CD4-positive, alpha-beta T cell treated with Interleukin-6 for 4 hours (primary cell): ENCODE results near the gene CHI3L1.
"Not testable (repeated sequence)": the region's sequence is repeated elsewhere in the genome, so short reads cannot be mapped to it uniquely, and the experiment has no call there.

Source experiments
- DNase-seq: peaks from one replicate; pipeline ENCODE4 v3.0.0-alpha.2; 2020; ENCODE audit warnings: mixed read lengths

The CHI3L1 gene

DNA sequence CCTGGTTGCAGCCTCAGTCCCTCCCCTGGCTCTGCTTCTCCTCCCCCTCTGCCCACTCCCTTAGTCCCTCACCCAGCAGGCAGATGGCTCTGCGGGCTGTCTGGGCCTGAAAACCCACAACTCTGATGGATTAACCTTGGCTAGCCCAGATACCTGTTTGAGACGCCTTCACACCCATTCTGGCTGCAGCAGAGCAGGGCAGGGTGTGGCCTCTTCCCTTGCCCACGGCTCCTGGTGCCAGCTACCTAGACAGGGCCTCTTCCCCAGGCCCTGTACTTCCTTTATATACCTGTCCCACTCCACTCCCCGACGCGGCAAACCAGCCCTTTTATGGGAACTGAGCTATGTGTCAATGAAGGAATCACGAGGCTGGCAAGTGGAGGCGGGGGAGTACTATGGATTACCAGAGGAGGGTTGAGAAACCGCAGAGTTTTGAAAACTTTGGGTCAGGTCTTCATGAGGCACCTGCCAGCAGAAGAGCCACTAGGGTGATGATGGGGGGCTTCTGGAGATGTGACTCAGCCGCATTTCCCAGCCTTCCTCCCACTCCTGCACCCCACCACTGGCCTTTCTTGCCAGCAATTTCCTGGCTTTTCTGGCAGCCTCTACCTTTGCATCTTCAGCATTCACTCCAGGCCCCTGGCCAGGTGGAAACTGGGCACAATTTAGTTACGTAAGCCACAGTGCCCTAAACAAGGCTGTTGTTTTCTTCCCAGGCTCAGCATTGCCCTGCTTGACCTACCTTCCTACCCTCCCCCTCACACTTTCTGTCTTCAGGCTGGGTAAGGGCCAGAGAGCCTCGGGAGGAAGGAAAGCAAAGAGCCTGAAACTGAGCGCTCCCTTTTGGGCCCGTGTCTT is at the start of gene CHI3L1:
CHI3L1 (minus strand) TSS at position 259 of the 858 bp plus-strand sequence; CDS start at position 178, 81 bp downstream.
- no peak for DNase-seq

DNA sequence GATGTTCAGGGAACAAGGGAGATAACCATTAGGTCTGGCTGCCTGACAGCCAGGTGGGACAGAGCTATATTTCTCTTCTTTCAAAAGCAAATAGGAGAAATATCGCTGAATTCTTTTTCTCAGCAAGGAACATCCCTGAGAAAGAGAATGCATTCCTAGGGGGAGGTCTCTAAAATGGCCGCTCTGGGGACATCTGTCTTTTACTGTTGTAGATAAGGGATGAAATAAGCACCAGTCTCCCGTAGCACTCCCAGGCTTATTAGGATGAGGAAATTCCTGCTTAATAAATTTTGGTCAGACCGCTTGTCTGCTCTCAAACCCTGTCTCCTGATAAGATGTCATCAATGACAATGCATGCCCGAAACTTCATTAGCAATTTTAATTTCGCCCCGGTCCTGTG is 48.4 kb upstream of the CHI3L1 start:
- DNase-seq: not testable (repeated sequence)

DNA sequence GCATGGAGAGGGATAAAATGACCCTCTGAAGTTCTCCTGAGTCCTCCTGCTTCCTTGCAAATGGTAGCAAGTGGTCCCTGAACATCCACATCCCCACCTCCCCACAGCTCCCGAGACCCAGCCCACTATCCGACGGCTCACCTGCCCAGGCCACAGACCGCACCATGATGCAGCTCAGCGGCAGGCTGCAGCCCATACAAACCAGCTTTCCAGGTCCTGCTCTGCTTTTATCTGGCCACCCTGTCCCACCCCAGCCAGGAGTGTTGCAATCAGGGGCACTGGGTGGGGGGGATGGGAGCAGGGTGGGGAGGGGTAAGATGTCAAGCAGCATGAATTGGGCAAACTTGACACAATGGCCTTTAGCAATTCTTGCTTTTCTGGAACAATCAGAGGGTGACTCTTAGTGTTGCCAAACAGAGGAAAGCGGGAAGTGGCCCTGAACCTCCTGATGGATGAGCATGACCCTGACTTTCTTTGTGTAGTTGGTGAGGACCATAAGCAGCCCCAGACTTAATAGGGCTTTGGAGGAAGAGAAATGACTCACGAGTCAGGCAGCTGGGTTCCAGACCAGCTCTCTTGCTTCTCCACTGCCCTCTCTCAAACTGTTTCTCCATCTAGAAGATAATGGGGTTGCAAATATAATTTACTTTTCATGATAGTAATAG is 43.1 kb upstream of the CHI3L1 start, which contains the start of gene CHIT1:
CHIT1 (minus strand) TSS at position 203 of the 665 bp plus-strand sequence; CDS start at position 166, 37 bp downstream.
- no peak for DNase-seq

DNA sequence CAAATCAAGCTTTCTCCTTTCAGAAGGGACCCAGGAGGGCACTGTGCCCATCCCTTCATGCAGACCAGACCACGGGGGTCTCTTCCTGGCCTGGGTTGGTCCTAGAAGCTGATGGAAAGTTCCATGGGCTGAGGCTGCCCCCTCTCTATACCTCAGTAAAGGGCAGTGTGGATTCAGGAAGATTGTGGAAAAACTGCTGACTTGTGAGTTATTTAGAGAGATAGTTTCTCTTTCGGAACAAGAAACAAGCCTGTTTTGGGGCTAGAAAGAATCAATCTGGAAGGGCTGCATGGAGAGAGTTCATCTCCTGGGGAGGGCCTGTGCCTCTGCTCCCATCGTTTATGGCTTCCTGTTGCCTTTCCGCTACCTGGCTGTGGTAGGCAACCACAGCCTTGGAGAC is 42.2 kb upstream of the CHI3L1 start:
- no peak for DNase-seq

DNA sequence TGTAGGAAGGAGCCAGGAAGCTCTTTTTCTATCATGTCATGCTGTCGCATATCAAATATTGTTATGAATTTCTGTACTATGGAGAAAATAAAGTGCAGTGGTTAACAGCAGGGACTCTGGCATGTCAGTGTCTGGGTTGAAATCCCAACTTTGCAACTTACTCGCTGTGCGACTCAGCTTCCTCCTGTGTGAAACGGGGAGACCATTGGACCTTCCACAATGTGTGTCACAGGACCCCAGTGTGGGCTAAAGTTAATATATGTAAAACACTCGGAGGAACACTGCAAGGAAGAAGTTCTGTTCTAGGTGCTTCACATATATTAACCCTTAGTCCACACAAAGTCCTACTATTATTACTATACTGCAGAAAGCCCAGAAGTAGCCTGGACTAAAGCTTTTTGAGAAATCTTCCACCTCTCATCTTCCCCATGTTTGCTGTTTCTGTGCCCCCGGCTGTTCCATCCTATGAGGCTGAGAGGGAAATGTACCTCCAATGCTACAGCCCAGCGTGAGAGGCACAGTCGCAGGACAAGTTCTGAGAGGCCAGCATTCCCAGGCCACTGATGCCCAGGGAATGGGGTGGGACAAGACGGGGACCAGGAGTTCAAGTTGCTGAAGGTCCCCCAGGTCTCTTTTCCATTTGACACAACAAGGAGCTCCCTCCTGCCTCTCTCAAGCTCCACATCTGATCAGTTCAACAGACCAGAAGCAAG is 41.0 kb upstream of the CHI3L1 start:
- no peak for DNase-seq

DNA sequence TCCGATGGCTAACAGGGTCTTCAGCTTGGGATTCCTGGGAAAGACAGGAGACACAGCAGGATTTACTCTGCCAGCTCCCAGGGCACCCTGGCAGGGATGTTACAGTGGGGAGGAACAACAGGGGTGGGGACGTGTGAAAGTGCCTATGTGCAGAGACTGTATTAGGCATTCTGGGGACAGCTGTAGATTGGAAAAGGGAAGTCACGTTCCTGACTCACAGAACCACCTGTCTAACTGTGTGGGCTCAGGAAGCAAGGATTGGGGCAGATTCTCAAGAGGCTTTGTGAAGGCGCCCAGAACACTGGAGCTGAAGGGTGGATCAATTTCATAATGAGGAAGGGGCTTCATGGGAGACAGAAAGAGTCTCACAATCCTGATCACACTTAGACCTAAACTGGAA is 38.6 kb upstream of the CHI3L1 start:
- no peak for DNase-seq

DNA sequence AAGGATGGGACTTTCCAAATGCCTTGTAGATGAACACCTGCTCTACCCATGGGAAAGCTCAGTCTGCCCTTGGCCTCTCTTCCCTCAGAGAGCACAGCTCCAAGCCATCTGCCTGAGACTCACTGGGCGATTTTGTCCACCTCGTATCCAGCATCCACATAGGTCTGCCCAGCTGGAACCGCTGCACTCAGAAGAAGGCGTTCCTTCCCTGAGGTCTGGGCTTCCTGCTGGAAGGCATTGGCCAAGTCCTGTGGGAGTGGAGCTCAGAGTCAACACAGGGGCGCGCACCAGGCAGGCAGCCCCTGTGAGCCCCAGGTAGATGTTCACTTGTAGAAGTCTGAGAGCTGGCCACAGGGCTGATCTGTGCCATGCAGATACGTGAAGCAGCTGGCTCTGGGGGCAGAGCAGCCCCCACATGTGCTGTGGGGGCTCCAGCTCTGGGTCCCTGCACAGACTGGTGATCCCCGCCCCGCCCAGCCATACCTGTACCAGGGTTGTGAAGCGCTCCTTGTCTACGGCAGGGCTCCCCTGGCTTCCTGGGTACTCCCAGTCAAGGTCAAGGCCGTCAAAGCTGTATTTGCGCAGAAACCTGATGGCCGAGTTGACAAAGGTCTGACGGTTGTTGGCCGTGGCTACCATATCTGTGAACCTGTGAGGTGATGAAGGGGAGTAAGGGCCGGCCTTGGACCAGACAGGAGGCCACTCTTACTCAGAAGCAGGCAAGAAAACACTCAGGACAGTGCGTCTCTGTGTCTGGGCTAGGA is 36.7 kb upstream of the CHI3L1 start:
- no peak for DNase-seq

DNA sequence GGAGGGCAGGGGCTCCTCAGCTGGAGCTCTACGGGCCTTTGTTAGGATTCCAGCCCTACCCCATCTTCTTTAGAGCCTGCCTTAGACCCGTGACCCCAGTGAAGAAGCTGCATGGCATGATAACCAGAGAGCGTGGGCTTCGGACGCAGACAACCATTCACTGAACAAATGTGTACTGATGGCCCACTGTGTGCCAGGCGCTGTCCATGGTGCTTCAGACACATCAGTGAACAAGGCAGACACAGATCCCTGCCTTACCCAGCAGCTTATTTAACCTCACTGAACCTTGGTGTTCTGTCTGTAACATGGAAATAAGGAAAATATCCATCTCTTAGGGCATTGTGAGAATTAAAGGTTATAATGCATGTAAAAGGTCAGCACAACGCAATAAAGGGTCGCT is 33.4 kb upstream of the CHI3L1 start:
- DNase-seq: no peak

DNA sequence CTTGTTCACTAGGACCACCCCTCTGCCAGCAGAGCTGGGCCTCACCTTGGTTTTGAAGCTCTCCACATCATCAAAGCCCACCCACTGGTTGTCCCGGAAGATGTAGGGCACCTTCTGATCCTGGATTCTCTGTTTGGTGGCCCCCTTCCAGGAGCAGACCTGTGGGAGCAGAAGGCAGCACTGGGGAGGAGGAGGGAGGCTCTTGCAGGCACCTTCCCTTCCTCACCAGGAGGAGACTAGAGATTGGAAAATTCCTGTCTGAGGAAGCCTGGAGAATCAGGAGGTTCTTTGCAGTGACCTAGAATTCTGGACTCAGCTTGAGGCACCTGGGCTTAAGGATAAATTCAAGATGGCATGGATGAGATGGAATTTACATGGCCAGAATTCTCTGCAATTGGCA is 32.7 kb upstream of the CHI3L1 start:
- no peak for DNase-seq

DNA sequence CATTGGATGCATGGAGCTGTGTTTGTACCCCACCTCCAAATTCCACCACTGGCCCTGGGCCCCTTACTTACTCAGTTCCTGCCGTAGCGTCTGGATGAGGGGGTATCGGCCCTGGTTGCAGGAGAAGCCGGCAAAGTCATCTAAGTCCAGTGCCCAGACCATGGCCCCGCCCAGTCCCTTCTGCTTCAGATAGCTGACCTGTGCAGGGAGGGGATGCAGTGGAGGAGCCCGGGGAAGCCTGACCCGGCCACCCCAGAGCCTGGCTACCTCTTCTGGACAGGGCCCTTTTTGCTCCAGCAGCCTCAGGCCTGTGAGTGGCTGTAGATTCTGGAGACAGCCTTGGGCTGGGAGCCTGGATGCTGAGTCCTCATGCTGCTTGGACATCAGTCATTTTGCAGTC is 31.2 kb upstream of the CHI3L1 start:
- DNase-seq: no peak

DNA sequence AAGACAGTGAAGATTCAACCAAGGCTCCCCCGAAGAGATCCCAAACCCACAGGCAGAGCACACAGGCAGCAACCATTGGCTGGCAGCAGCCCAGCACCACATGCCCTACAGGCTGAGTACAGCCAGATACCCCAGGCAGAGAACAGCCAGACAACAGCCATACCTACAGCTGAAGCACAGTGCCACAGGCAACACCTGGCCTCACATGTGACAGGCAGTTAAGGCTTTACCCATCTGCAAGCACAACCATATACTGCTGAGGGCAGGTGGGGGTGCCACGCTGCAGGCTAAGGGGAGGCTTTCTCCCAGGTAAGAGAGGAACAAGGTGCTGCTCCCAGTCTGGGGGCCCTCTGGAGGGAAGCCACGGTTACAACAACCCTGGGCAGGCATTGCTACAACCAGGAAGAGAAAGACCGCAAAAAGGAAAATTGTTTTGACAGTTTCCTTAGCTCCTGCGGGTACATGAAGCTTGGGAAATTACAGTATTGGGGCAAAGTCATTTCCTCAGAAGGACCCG is 30.7 kb upstream of the CHI3L1 start:
- DNase-seq: no peak

DNA sequence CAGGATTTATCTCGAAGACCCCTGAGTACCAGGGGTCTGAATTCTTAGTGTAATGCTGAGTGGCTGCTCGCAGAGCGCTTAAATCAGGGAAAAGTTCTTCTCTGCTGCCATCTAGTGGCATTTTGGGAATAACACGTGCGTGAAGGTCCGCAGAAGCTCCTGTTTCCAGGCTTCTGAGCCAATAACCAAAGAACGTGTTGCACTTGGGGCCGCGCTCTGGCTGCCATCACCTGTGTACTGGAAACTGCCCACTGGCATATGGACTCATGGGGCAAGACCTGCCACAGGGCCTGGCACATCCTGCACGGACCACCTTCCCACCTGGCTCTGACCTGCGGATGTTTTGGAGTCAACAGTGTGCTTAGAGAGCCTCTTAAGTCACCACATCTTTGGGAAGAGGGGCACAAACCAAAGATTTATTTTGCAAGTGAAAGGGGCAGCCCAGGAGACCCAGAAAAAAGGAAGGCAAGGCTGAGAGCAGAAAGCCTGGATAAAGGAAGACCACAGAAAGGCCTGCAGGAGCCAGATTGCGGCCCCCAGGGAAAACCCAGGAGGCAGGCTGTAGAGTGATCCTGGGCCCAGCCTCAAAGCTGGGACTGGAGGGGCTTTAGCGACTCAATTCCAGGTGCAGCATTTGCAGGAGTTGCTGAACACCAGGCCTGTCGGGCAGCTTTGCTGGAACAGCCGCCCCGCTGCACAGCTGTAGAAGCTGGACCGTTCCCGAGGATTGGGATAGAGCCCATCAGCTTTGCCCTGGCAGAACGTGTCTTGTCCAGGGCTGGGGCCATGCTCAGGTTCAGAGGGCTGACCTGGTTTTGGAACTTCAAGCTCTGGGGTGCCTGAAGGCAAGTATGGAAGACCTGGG is 30.0 kb upstream of the CHI3L1 start:
- DNase-seq: peak; percentile 61

DNA sequence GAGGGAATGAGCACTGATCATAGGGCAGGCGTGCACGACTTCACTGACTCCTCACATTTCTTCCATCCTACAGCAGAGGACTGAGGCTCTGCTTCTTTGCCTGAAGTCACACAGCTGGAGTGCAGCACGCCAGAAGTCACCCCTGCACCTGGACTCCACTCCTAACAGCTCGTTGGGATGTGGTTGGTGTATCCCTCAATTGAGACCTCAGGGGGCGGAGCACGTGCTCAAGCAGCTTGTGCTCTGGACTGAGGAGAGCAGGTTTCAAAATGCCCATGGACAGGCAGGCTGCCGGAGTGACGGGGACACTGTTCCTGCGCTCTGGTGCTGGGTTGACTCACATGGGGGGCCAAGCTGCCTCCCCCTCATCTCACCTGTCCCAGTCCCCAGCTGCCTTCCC is 29.1 kb upstream of the CHI3L1 start:
- no peak for DNase-seq

DNA sequence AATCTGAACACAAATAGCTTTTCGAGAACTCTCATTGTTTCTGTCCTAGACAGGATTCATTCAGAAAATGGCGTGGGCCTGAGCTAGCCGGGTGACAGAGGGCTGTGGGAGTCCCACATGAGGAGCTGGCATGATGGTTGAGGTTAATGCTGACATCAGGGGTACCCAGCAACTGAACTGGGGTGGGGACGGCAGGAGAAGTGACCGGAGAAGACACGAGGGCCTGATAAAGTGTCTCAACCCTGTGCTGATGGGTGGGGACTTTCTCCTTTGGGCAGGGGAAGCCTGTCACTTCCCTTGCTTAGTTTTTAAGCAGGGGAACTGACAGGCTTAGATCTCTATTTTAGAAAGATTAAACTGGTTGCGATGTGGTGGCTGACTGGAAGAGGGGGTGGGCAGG is 28.4 kb upstream of the CHI3L1 start:
- DNase-seq: no peak

DNA sequence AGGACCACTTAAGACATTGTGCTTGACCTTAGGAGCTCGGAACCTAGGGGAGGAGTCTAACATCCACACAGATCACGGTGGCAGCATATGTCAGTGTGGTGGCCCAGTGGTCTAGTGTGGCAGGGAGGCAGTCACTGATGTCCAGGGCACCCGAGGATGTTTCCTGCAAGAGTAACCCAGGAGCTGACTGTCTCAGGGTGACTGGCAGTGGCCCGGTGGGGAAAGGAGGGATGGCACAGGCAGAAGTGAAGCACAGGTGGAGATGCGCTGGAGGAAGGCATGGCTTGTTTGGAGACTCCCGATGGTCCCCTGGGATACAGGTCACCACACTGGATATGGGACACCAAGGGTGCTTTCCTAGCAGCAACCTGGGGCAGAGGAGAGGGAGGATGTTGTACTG is 26.6 kb upstream of the CHI3L1 start:
- DNase-seq: no peak

DNA sequence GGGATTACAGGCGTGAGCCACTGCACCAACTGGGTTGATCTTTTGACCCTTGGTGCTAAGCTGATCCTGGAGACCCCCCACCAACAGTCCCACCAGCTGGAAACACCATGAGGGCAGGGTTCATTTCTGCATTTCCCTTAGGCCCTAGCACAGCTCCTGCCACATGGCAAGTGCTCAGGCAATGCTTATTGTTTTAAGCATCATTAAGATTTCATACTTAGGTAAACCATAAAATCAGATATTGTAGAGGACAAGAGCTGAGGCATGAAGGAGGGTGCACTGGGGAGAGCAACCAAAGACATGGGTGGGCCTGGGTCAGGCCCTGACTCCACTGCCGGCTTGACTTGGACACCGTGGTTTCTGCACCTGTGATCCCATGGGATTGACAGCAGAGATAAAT is 25.3 kb upstream of the CHI3L1 start:
- DNase-seq: no peak

DNA sequence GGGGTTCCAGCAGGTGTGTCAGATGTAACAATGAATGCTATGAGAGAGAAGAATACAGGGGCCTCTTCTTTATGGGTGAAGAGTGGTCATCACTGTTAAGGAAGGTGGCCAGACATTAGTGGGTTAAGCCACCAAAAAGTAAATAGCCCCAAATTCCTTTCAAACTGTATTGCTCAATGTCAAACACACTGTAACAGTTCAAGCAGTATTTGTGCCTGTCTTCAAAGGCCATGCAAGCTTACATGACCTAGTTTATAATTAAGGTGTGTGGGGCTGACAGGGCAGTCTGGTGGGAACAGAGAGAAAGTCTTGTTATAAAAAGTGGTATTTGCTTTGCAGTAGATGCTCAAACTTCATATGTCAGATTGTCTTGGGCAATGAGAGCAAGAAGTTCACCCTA is 24.5 kb upstream of the CHI3L1 start:
- DNase-seq: no peak

DNA sequence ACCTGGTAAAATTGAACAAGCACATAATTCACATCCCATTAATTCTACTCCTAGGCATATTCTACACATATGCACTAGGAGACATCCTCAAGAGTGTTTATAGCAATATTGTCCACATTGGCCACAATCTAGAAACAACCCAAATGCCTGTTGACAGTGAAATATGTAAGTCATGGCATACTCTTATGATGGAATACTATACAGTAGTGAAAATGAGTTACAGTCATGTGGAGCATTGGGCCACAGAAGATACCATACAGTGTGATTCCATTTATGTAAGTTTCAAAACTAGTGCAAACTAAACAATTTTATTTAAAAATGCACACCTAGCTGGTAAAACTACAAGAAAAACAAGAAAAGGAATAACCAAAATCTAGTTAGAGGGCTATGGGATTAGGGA is 23.8 kb upstream of the CHI3L1 start:
- DNase-seq: no peak

DNA sequence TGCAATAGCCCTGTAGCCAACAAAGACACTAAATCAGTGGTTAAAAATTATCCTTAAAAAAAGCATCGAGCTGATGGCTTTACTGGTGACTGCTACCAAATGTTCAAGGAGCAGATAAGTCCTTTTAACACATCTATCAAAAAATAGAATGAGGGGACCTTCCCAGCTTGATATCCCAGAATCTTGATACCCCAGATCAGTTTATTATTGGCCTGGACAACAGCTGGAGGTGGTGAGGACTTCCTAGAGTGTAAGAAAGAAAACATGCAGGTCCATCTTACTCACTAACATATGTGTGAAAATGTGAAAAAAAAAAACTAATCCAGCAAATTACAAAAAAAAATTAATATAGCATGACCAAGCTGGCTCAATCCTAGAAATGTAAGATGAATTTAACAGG is 21.7 kb upstream of the CHI3L1 start:
- no peak for DNase-seq

DNA sequence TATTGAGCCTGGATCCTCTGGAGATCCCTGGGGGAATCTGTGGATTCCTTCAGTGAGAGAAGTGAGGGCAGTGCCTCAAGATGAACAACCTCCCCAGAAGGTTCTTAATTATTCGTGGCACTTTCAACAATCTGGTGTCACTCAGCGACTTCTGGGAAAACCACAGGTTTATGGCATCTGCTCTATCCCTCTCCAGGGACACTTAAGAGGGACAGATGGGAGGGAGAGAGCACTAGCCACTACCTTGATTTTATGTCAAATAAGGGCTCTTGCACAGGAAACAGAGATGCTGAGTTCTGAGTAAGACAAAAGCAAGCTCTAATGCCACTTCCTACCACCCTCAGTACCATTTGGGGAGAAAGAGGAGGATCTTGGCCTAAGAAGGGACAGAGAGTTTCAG is 21.2 kb upstream of the CHI3L1 start:
- DNase-seq: no peak

DNA sequence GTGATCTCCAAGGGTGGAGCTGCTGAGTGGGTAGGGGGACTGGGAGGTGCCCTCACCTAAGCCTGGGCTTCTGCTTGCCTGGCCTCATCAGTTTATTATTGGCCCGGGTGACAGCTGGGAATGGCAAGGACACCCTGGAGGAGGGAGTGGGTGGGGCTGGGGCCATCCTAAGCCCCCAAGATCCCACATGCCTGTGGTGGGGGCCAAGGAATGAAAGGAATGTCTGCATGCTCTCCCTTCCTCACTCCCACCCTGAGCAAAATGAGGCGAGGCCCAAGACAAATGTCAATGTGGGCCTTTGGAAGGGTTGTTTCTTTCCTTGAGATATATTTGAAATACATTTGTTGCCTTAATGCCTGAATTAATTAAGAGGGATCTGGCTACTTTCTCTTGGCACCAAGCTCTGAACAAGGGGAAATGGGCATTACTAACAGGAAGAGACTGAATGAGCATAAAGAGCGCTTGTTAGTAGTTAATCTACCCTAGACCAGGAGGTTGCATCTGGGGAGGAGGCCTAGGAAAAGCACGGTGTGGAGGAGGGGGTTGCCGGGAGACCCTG is 19.7 kb upstream of the CHI3L1 start:
- DNase-seq: no peak
